Measurements from ENCODE around the gene RFFL. TPM values are rescaled to one million over a fixed set of nuclear protein-coding genes. Genes with fewer than 3 reads are reported as not detected.

RFFL gene
- total RNA-seq, 1 experiment from 2014 or later, result 37.7 TPM

- CTCF ChIA-PET, result no interaction called here
- DNase-seq, result no peak
- H3K4me2 ChIP-seq (ENCODE audit: low read length), result no peak overlapping the region
- H3K27me3 ChIP-seq (ENCODE audit: low read length), result no peaks in the 10 kb centered on the region
- no peak overlapping the region; the same call in 1 of the 2 replicates for H3K27ac ChIP-seq (ENCODE audit: low read length)
- no peak overlapping the region for H3K9ac ChIP-seq (ENCODE audit: low read length)
- peaks cover 5% of the 10 kb centered on the region; the same call in 1 of the 2 replicates for H3K36me3 ChIP-seq (ENCODE audit: low read depth, low read length)
- H3K9me2 ChIP-seq (replicated peaks; ENCODE audit: low read length), result no peaks in the 10 kb centered on the region
- POLR2A ChIA-PET (ENCODE audit: unreplicated experiment), result no interaction called here
- no peaks in the 10 kb centered on the region for H4K20me1 ChIP-seq (ENCODE audit: low read length)
- intact Hi-C loops (cut with micrococcal nuclease), result no loop called here
- H2AFZ ChIP-seq (ENCODE audit: low read length), result no peak overlapping the region
- peaks cover 69% of the 10 kb centered on the region for H3K4me1 ChIP-seq (ENCODE audit: insufficient read depth, low read length)
- peaks cover 94% of the 10 kb centered on the region for H3K79me2 ChIP-seq (ENCODE audit: low read length)
- no TSS peak for BruUV-seq (replicated peaks)
- ATAC-seq, result no peak
- no peak overlapping the region for H3K4me3 ChIP-seq (ENCODE audit: low read length)
- TF ChIP-seq EZH2phosphoT487 (IDR thresholded peaks at IDR 0.05; ENCODE audit: borderline replicate concordance, low read length), result no peak
- TF ChIP-seq, protein P1, sequence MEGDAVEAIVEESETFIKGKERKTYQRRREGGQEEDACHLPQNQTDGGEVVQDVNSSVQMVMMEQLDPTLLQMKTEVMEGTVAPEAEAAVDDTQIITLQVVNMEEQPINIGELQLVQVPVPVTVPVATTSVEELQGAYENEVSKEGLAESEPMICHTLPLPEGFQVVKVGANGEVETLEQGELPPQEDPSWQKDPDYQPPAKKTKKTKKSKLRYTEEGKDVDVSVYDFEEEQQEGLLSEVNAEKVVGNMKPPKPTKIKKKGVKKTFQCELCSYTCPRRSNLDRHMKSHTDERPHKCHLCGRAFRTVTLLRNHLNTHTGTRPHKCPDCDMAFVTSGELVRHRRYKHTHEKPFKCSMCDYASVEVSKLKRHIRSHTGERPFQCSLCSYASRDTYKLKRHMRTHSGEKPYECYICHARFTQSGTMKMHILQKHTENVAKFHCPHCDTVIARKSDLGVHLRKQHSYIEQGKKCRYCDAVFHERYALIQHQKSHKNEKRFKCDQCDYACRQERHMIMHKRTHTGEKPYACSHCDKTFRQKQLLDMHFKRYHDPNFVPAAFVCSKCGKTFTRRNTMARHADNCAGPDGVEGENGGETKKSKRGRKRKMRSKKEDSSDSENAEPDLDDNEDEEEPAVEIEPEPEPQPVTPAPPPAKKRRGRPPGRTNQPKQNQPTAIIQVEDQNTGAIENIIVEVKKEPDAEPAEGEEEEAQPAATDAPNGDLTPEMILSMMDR (conservative IDR thresholded peaks at IDR 0.05; ENCODE audit: low read depth, low read length), result no peak
- no peak for TF ChIP-seq EZH2 (IDR thresholded peaks at IDR 0.05; ENCODE audit: low read length, unreplicated experiment)
- H3K9me3 ChIP-seq (ENCODE audit: low read length), result no peaks in the 10 kb centered on the region
- peaks cover 4% of the 10 kb centered on the region for H3F3A ChIP-seq (ENCODE audit: low read length, unreplicated experiment)
These were observed 13.4 kb upstream of the RFFL start for GRCh38 chr17:35076874-35077273.

DNA sequence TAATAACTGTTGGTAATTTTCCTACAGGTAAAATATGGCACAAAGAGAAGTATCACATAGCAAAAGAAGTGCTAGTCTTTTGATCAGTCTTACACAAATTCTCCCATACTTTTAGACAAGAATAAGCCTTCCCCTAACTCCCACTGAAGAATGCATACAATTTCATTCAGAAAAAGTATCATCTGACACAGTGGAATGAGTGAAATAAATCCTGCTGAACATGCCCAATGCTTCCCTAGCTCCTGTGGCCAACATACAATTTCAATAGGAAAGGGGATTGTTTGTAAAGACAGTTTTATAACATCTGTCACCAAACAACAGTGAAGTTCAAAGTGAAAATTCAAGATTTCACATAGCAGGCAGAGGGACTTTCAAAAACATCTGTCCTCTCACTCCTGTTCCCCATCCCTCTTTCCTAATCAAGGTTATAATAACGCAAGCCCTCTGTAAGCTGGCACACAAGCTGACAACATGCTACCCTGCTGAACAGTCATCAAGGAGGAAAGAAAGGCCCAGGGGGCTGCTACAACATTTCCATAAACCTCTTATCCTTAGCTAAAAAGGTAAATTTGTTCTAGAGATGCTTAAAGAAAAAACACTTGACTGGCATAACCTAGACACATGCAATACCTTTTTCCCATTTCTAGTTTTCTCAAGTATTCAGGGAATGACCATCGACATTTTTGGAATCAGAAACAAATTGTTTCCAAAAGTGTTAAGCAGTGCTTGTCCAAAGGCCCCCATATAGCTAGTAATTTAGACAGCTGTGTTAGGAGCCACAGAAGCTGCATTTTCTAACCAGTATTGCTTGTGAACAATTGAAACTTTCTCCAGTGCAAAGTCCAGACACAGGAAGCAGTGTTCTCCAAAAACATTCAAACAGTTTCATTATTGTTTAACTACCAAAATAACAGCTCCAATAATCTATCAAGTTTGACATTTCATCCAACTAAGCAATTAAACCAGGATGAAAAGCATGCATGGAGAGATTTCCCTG, 11.5 kb upstream of the RFFL start:
- intact Hi-C loops (cut with micrococcal nuclease), result no loop called here
- CTCF ChIA-PET, result no interaction called here
- peaks cover 94% of the 10 kb centered on the region for H3K79me2 ChIP-seq (ENCODE audit: low read length)
- BruUV-seq (replicated peaks), result no TSS peak
- TF ChIP-seq, protein P1 (conservative IDR thresholded peaks at IDR 0.05; ENCODE audit: low read depth, low read length), result no peak
- no peak for TF ChIP-seq EZH2phosphoT487 (IDR thresholded peaks at IDR 0.05; ENCODE audit: borderline replicate concordance, low read length)
- no peak for TF ChIP-seq EZH2 (IDR thresholded peaks at IDR 0.05; ENCODE audit: low read length, unreplicated experiment)
- H3K27me3 ChIP-seq (ENCODE audit: low read length), result no peaks in the 10 kb centered on the region
- H3K9ac ChIP-seq (ENCODE audit: low read length), result 0 out of 2 replicates have a peak overlapping the region, but pooled peaks have one; percentile 10
- H3K9me2 ChIP-seq (replicated peaks; ENCODE audit: low read length), result no peaks in the 10 kb centered on the region
- H3K36me3 ChIP-seq (ENCODE audit: low read depth, low read length), result peaks cover 8% of the 10 kb centered on the region
- H3K4me2 ChIP-seq (ENCODE audit: low read length), result peak overlapping the region; percentile 26; the same call in 1 of the 2 replicates
- DNase-seq (no peak), ATAC-seq (no peak)
- peak overlapping the region; percentile 77 for H3K27ac ChIP-seq (ENCODE audit: low read length)
- H4K20me1 ChIP-seq (ENCODE audit: low read length), result no peaks in the 10 kb centered on the region
- no peaks in the 10 kb centered on the region for H3K9me3 ChIP-seq (ENCODE audit: low read length)
- no peak overlapping the region for H2AFZ ChIP-seq (ENCODE audit: low read length)
- H3F3A ChIP-seq (ENCODE audit: low read length, unreplicated experiment), result peaks cover 2% of the 10 kb centered on the region
- POLR2A ChIA-PET (ENCODE audit: unreplicated experiment), result no interaction called here
- H3K4me3 ChIP-seq (ENCODE audit: low read length), result no peak overlapping the region
- H3K4me1 ChIP-seq (ENCODE audit: insufficient read depth, low read length), result peaks cover 51% of the 10 kb centered on the region

Measured in PC-3 (cell line).